ENCODE measurements around the gene GMDS.

Gene GMDS

DNA sequence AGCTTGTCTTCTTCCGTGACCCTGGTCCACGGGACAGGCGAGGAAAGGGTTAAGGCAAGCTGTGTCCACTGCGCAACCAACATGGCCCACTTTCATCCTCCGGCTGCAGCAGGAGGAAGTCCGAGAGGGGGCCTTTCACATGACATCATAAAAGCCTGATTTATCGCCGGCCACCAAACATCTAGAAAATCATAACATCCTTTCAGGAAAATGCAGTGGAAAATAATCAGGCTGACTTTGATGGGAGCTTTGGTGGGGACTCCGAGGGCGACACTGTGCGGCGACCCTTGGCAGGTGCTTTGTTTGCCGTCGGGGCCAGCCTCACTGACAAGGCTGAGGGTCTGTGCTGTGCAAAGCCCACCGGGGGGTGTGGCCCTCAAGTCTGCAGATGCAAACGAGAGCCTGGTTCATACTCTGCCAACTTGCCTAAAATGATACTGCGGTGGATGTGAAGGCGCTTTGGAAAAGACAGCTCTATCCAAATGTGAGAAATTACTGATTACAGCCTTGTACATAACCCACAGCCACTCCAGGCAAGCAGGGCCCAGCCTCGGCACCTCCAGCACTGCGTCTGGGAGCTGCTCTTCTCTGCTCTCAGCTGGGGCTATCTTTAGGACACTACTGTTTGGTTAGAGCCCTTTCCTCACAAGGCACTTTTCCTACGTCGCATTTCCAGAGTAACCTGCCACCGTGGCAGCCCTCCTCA lies 609.9 kb downstream of the GMDS start:
- Histone ChIP-seq H3K9me3 (ENCODE audit: insufficient read depth, low read length, severe bottlenecking) (no peaks in the 10 kb centered on the region), H3K27ac (ENCODE audit: low read length) (no peak overlapping the region), H3K36me3 (ENCODE audit: insufficient read depth, low read length) (no peaks in the 10 kb centered on the region), H3K4me3 (ENCODE audit: low read depth in 1 of 2, low read length in 2 of 2) (no peak overlapping the region), H2AFZ (ENCODE audit: low read depth, low read length) (no peak overlapping the region), H3K4me2 (ENCODE audit: insufficient read depth, low read length) (no peak overlapping the region), H3K4me1 (ENCODE audit: insufficient read depth, low read length) (no peaks in the 10 kb centered on the region), H4K20me1 (ENCODE audit: insufficient read depth, low read length) (no peaks in the 10 kb centered on the region), H3K27me3 (ENCODE audit: insufficient read depth, low read length, poor library complexity) (no peaks in the 10 kb centered on the region), H3K79me2 (ENCODE audit: insufficient read depth, low read length) (no peaks in the 10 kb centered on the region), H3K9ac (ENCODE audit: low read depth, low read length) (no peak overlapping the region)
- no peak for TF ChIP-seq EZH2 (IDR thresholded peaks at IDR 0.05; ENCODE audit: borderline replicate concordance, low read depth, low read length, severe bottlenecking)
- TF ChIP-seq, protein P1, sequence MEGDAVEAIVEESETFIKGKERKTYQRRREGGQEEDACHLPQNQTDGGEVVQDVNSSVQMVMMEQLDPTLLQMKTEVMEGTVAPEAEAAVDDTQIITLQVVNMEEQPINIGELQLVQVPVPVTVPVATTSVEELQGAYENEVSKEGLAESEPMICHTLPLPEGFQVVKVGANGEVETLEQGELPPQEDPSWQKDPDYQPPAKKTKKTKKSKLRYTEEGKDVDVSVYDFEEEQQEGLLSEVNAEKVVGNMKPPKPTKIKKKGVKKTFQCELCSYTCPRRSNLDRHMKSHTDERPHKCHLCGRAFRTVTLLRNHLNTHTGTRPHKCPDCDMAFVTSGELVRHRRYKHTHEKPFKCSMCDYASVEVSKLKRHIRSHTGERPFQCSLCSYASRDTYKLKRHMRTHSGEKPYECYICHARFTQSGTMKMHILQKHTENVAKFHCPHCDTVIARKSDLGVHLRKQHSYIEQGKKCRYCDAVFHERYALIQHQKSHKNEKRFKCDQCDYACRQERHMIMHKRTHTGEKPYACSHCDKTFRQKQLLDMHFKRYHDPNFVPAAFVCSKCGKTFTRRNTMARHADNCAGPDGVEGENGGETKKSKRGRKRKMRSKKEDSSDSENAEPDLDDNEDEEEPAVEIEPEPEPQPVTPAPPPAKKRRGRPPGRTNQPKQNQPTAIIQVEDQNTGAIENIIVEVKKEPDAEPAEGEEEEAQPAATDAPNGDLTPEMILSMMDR (IDR thresholded peaks at IDR 0.05; ENCODE audit: borderline replicate concordance, extremely low read depth, low read length, poor library complexity, severe bottlenecking): no peak
- DNase-seq (no peak), ATAC-seq (ENCODE audit: insufficient read depth, low read depth) (no peak)

DNA sequence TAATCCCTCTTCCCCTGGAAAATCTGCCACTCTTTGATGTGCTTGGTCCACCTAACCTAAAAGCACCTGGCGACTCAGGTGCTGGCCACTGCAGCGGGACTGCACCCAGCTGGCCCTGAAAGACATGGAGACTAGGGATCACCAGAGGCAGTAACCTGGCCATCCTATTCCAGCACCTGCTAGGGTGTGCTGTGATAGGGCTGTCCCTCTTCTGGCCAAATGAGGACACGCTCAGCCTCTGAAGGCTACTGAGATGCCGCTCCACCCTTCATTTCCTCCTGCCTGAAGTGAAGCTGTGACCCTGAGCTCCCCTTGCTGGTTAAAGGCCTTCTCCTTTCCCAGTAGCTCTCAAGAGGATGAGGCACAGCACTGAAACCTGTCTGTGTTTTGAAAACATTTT lies 611.3 kb downstream of the GMDS start:
- Histone ChIP-seq H2AFZ (ENCODE audit: low read depth, low read length) (no peak overlapping the region), H3K9me3 (ENCODE audit: insufficient read depth, low read length, severe bottlenecking) (no peaks in the 10 kb centered on the region), H4K20me1 (ENCODE audit: insufficient read depth, low read length) (no peaks in the 10 kb centered on the region), H3K4me1 (ENCODE audit: insufficient read depth, low read length) (no peaks in the 10 kb centered on the region), H3K36me3 (ENCODE audit: insufficient read depth, low read length) (no peaks in the 10 kb centered on the region), H3K27me3 (ENCODE audit: insufficient read depth, low read length, poor library complexity) (no peaks in the 10 kb centered on the region), H3K79me2 (ENCODE audit: insufficient read depth, low read length) (no peaks in the 10 kb centered on the region), H3K27ac (ENCODE audit: low read length) (no peak overlapping the region), H3K9ac (ENCODE audit: low read depth, low read length) (no peak overlapping the region), H3K4me3 (ENCODE audit: low read depth in 1 of 2, low read length in 2 of 2) (no peak overlapping the region), H3K4me2 (ENCODE audit: insufficient read depth, low read length) (no peak overlapping the region)
- DNase-seq (no peak), ATAC-seq (ENCODE audit: insufficient read depth, low read depth) (no peak)
- TF ChIP-seq EZH2 (IDR thresholded peaks at IDR 0.05; ENCODE audit: borderline replicate concordance, low read depth, low read length, severe bottlenecking): no peak
- TF ChIP-seq, protein P1 (IDR thresholded peaks at IDR 0.05; ENCODE audit: borderline replicate concordance, extremely low read depth, low read length, poor library complexity, severe bottlenecking): no peak

DNA sequence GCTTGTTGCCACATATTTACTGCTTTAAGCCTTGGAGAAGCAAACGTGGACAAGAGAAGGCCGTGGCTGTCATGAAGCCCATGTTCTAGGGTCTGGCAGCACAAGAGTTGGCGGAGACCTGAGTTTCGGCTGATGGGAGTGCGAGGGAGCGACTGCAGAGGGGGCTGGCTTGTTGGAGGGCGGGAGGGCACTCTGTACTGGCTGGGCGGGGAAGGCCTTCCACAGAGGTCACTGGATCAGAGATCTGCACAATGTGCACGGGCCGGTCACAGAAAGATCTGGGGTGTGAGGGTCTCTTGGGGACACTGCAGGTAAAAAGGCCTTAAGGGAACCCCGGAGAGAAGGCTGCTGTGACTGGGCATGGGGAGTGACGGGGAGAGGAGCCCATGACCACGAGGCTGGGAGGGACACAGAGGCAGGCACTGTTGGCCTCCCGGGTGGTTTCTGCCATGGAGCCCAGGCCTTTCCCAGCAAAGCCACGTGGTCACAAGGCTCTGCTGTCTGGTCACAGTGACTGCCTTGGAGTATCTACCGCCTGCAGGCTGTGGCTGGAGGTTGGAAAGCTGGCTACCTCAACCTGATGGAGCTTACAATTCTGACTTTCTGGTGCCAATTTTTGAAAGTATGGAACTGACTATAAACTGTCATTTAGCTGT lies 611.9 kb downstream of the GMDS start:
- ATAC-seq (ENCODE audit: insufficient read depth, low read depth): no peak
- TF ChIP-seq, protein P1 (IDR thresholded peaks at IDR 0.05; ENCODE audit: borderline replicate concordance, extremely low read depth, low read length, poor library complexity, severe bottlenecking): no peak
- no peak for TF ChIP-seq EZH2 (IDR thresholded peaks at IDR 0.05; ENCODE audit: borderline replicate concordance, low read depth, low read length, severe bottlenecking)
- Histone ChIP-seq H4K20me1 (ENCODE audit: insufficient read depth, low read length) (no peaks in the 10 kb centered on the region), H3K36me3 (ENCODE audit: insufficient read depth, low read length) (no peaks in the 10 kb centered on the region), H3K4me3 (ENCODE audit: low read depth in 1 of 2, low read length in 2 of 2) (no peak overlapping the region), H3K27me3 (ENCODE audit: insufficient read depth, low read length, poor library complexity) (no peaks in the 10 kb centered on the region), H3K27ac (ENCODE audit: low read length) (no peak overlapping the region), H3K9me3 (ENCODE audit: insufficient read depth, low read length, severe bottlenecking) (no peaks in the 10 kb centered on the region), H3K4me1 (ENCODE audit: insufficient read depth, low read length) (no peaks in the 10 kb centered on the region), H3K79me2 (ENCODE audit: insufficient read depth, low read length) (no peaks in the 10 kb centered on the region), H2AFZ (ENCODE audit: low read depth, low read length) (no peak overlapping the region), H3K4me2 (ENCODE audit: insufficient read depth, low read length) (no peak overlapping the region), H3K9ac (ENCODE audit: low read depth, low read length) (no peak overlapping the region)
- no peak for DNase-seq

Data from DND-41 (cell line).